NCI-H187 (cell line): ENCODE measurements around the gene PLXND1.
"Not testable (repeated sequence)": the region's sequence is repeated elsewhere in the genome, so short reads cannot be mapped to it uniquely, and the experiment has no call there.

Experiments used
- DNase-seq, 2 experiments: peaks; one replicate each; lab custom pipeline; 2025; lab: John Stamatoyannopoulos, UW

Gene PLXND1

GRCh38 chr3:129549006-129549800 is 57.3 kb downstream of the PLXND1 start:
- no peak for DNase-seq

- no peak for DNase-seq
These were observed 58.1 kb downstream of the PLXND1 start for GRCh38 chr3:129548104-129548965.

GRCh38 chr3:129547241-129547640 is 59.2 kb downstream of the PLXND1 start:
- DNase-seq, result no peak

- DNase-seq, result not testable (repeated sequence)
These were observed 60.5 kb downstream of the PLXND1 start for GRCh38 chr3:129545951-129546350.

- no peak for DNase-seq
These were observed 62.5 kb downstream of the PLXND1 start for GRCh38 chr3:129543999-129544398.

GRCh38 chr3:129543156-129543790 is 63.2 kb downstream of the PLXND1 start, which contains the start of gene H1-8:
Gene H1-8 (plus strand): TSS chr3:129543175. CDS start chr3:129543219, 44 bp downstream.
- DNase-seq, result no peak

- no peak for DNase-seq
These were observed 63.7 kb downstream of the PLXND1 start for GRCh38 chr3:129542747-129543146.

- DNase-seq, result no peak
These were observed 65.5 kb downstream of the PLXND1 start for GRCh38 chr3:129540776-129541516.

- DNase-seq, result no peak
These were observed 67.3 kb downstream of the PLXND1 start for GRCh38 chr3:129539206-129539605.

GRCh38 chr3:129536804-129537203 is 69.7 kb downstream of the PLXND1 start:
- no peak for DNase-seq

GRCh38 chr3:129536374-129536667 is 70.2 kb downstream of the PLXND1 start:
- no peak for DNase-seq

- DNase-seq, result no peak
These were observed 71.4 kb downstream of the PLXND1 start for GRCh38 chr3:129535075-129535474.

- DNase-seq, result no peak
These were observed 71.9 kb downstream of the PLXND1 start for GRCh38 chr3:129534428-129535027.

GRCh38 chr3:129533406-129533805 is 73.1 kb downstream of the PLXND1 start:
- DNase-seq, result no peak

- DNase-seq, result no peak
These were observed 74.2 kb downstream of the PLXND1 start for GRCh38 chr3:129532261-129532660.

- DNase-seq, result no peak
These were observed 74.8 kb downstream of the PLXND1 start for GRCh38 chr3:129531699-129532098.

GRCh38 chr3:129530821-129531220 is 75.7 kb downstream of the PLXND1 start:
- no peak for DNase-seq

GRCh38 chr3:129530251-129530791 is 76.2 kb downstream of the PLXND1 start:
- DNase-seq, result no peak

GRCh38 chr3:129529436-129530210 is 76.9 kb downstream of the PLXND1 start:
- no peak for DNase-seq

GRCh38 chr3:129528589-129529100 is 77.8 kb downstream of the PLXND1 start, which contains the start of gene RHO:
Gene RHO (plus strand): TSS chr3:129528639. CDS start chr3:129528734, 95 bp downstream.
- DNase-seq, result no peak
